ENCODE results near the gene UBE2N.
"Not testable (repeated sequence)": the region's sequence is repeated elsewhere in the genome, so short reads cannot be mapped to it uniquely, and the experiment has no call there.

UBE2N gene

DNA sequence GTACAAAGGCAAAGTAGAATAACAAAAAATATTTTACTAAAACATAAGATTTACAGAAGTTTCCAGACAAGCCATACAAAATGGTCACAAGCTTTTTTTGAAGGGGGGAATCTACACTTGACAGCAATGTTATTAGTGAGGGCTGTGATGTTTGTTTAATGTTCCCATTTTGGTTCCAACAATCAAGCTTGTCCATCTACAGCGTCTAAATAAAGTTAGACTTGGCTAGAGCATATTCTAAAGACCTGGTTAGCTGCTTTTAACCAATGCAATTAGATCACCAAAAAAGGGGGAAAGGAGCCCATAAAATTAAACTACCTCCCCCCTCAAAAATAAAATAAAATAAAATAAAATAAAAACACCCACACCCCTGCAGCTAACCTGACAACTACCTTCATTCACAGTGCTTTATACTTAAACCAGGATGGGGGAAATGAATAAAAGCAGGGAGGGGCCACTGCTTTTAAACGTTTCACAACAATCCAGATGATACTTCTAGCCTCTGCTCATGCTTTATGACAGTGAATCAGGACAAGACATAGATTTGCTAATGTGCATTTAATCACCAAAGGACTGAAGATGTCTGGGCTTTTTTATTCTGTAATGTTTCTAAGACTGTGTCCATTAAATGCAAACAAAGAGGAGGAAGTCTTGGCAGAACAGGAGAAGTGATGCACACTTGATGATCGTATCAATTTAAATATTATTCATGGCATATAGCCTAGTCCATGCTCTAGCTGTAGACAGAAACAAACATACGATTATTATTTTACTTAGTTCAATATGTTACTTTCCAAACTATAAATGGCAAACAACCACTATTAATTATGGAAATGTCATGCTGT, 32.2 kb downstream of the UBE2N start:
- DNase-seq = not testable (repeated sequence)

DNA sequence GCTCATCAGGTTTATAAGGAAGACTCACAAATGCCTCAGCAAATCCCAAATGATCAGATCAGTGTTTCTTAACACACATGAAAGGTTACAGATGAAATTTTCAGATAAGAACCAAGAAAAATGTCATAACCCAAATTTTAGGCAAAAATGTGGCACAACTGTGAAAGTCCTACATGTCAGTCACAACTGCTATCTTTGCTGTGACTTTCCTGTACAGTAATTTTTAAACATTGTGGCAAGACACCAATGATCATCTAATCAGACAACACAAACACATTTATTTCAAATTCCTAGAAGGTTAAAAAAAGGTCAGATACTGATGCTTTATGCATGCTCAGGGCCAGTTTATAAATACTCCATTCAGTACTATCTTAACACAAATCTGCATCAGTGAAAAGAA, 32.9 kb downstream of the UBE2N start:
- DNase-seq = no peak

DNA sequence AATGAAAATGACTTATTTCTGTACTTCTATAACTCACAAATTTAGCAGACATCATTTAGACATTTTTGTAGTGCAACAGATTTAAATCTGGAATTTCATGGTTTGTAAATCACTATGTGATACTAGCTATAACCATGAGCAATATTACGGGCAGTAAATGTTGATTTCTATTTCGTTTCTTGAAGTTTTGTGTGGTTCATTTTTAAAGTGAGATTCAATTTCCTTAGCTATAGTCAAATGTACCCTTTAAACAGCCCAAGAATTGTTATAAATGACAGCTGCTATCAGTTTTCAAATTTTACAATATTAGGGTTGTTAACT, 33.8 kb downstream of the UBE2N start:
- DNase-seq = no peak

DNA sequence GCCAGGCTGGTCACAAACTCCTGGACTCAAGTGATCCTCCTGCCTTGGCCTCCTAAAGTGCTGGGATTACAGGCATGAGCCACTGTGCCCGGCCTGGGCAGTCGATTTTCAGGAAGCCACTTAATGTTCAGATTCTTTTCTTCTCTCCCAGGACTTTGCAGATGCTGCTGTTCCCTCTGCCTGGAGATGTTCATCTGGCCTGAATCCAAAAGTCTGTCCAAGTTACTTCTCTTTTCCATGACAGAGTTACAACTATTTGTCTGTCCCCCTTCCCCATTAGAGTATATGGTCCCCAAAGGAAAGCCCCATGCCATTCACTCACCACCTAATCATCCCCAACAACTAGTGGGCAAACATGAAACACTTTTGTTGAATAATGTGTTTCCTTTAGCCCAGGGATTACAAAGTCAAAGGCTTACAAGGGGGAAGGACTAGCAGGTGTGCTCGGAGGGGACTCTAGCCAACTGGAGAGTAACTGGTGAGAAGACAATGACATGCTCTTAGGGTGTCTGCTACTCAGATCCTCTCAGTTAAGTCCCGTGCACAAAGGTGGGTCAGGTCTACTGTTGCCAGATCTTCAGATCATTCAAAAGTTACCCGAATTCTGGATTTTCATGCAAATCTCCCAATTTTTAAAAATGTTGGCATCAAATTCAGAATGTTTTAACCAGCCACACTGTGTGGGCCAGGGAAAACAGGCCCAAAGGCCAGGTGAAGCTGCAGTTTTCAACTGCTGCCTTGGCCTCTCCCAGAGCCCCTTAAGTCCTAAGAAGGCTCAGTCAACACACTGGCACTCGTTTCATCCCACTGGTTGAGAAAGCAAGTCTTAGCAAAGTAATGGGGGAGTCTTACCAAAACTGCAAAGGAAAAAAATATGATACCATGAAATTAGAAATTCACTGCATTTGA, 34.4 kb downstream of the UBE2N start:
- DNase-seq = no peak

DNA sequence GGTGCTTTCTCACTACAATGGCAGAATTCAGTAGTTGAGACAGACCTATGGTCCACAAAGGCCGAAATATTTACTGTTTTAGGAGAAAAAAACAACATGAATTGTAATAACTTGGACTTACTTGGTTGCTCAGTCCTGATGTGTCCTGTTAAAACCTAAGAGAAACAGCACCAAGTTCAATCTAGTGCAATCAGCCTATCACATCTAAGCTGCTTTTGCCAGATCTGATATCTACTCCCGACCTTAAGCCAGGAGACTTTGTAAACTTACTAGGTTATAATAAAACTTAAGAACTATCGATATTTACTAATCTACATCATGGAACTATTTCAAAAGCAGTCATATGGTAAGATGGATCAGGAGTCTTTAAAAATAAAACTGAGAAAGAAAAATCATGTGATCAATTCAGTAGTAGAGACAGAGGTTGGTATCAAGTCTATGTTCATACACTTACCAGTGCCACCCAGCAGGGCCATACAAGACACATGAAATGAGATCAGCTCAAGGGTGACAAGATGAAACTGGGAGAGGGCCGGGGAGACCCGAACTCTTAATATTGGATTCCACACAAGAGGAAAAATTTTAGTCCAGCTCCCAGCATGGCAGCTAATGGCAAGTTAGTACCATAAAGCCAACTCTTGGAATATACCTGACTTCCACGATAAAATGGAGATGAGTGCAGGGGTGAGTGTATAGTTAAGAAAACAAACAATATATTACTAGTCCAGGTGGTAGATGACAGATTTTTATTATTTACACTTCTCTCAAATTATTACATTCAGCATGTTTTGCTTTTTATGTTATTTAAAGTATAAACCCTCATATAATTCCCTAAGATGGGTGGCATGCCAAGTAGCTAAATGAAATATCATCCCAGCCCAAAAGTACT, 36.5 kb downstream of the UBE2N start:
- DNase-seq = no peak

DNA sequence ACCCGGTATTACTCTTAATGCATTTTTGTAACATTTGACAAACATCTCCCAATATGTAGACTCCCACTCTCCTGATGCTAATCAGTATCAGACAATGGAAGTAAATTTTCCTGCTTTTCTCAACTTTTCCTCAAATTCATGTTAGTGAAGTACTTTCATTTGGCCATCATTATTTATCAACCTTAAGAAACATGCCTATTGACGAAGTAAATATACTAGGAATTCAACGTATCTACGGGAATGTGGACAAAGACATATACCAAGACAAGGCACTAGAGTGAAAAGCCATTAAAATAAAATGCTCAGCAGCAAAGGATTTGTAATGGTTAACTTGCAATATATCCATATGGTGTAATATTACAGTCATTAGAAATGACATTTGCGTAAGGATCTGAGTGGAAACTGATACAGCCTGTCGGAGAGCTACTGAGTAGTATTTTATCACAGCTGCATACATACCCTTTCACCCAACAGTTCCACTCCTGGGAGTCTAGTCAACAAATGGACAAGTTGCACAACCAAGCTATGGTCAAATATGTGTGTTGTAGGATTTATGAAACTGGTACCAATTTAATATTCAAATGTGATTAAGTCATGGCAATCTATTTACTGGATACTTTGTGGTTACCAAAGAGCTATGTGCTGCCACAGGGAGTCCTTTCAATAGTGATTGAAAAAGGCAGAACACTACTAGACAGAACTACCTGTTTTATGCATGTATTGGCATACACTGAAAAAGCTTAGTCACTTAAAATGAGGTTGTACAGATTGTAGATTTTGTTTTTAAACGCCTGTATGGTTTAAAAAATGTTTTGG, 37.6 kb downstream of the UBE2N start:
- DNase-seq = no peak

DNA sequence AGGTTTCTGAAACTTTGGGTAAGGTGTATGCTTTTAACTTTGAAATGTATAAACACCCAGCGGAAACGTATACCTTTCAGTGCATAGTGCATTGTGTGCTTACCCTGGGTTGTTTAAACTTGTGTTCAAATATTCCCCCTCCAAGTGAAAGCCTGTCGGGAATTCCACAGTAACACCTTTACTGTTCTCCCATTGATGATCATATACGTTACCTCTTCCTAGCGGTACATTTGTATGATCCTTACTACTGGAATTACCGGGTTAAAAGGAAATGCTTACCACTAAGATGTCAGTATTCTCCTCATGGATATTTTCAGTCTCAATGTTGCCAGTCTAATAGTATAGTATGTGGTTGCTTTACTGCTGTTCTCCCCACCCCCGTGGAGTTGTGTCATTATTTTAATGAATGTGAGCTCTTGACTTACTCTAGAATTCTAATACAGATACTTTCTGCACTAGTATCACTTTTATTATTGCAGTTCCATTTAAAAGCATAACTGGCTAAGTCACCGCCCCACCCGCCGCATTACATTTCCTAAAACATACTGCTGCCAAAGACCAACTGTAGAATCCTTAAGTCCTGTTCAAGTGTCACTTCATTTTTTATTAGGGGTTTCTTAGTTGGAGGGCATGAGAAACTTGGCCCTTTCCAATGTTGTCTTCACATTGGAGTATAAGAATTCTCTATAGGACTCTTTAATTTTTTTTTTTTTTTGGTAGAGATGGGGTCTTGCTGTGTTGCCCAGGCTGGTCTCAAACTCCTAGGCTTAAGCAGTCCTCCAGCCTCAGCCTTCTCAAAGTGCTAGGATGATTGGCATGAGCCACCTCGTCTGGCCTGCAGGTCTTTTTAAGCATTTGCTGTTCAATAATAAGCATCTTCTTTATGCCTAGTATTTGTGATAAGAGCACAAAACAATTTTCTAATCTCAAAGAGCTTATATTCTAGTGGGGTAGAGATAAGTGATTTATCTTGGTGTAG, 39.1 kb downstream of the UBE2N start:
- DNase-seq = no peak

DNA sequence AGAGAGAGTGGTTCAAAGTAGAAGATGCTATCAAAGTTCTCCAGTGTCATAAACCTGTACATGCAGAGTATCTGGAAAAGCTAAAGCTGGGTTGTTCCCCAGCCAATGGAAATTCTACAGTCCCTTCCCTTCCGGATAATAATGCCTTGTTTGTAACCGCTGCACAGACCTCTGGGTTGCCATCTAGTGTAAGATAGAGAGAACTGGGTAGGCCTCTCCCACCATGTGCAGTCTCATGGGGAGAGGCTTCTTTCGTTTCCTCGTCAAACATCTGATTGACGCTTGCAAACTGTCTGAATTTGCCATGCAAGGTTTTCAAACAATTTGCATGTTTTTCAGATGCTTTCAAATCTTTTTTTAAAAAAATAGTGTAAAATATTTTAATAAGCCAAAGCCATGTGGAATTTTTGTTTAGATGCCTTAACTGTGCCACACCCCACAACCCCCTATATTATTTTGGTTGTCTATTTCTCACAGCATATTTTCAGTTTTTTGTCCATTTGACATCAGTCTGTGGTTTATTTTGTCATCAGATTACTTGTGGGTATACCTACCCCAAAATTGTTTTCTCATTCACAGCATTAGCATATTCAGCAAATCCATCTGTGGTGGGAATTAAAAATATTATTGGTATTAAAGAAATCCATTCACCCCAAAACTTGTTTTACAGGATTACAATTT, 42.4 kb downstream of the UBE2N start:
- not testable (repeated sequence) for DNase-seq

DNA sequence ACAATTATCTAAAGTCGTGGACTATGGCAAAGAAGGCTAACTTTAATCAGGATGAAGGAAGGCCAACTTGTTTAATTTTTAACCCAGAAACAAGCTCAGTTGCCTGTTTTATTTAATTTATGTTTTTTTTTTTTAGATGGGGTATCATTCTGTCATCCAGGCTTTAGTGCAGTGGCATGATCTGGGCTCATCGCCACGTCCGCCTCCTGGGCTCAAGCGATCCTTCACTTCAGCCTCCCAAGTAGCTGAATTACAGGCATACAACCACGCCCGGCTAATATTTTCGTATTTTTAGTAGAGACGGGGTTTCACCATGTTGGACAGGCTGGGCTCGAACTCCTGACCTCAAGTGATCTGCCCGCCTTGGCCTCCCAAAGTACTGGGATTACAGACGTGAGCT, 44.3 kb downstream of the UBE2N start:
- DNase-seq = no peak

DNA sequence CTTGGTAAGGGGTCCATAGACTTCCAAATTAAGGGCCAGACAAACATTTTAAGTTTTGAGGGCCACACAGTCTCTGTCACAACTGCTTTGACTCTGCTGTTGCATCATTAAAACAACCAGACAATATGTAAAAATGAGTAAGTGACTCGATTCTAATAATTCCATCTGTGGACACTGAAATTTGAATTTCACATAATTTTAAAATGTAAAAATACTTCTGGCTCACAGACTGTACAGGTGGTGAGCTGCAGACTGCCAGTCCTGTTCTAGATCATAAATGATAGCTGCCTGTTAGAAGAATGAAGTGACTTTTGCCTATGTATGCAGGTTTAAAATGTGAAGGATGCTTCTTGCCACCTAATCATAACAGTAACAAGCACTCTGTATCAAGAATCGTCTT, 48.3 kb downstream of the UBE2N start:
- no peak for DNase-seq

DNA sequence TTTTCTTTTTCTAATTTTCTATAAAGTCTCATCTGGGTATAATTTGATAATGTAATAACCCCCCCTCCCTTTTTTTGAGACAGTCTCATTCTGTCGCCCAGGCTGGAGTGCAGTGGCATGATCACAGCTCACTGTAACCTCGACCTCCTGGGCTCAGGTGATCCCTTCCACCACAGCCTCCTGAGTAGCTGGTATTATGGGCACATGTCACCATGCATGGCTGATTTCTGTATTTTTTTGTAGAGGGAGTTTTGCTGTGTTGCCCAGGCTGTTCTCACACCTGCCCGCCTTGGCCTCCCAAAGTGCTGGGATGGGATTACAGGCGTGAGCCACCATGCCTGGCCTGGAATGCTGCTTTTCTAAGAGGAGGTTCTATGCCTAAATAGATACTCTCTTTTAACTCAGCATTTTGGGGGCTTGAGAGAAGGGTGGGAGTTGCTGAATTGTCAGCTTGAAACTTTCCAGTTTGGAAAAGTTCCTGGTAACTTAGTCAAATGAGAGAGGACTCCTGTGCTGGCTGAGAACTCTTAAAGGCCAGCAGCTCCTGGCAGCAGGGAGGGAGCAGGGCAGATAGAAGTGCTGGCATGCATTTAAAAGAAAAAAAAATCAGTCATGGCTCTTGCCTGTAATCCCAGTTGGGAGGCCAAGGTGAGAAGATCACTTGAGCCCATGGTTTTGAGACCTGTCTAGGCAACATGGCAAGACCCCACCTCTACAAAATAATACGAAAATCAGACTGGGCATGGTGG, 51.0 kb downstream of the UBE2N start:
- DNase-seq = no peak

DNA sequence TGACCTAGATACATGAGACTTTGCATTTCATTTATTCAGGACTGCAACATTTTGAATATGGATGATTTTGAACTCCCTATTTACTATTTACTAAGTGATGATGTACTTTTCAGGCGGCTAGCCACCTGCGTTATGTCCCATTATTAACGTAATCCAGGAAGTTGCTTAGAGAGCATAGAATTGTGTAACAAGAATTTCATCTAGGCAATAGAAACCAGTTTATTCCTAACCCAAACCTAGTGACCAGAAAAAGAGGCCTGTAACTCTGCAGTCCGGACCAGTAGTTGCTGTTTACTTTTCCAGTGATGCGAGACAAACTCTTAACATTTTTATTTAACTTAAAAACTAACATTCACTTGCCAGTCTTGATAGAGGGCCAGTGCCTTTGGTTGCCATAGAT, 51.7 kb downstream of the UBE2N start:
- DNase-seq = no peak

DNA sequence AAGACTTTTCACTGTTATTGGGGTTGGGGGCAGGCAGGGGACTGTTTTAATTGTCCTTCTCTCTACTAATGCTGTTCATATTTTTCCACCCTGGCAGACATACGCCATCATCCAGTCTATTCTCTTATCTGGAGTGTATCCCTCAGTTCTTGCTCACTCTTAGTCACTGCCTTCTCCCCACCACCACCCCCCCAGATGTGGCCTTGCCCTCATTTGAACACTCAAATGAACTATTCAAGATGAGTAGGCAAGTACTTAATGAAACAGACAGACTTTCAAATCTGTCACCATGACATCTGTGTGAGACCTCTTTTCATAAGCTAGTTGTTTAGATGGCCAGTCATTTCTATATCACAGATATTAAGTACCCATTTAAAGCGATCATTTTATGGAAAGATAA, 54.0 kb downstream of the UBE2N start:
- DNase-seq = peak; percentile 63

DNA sequence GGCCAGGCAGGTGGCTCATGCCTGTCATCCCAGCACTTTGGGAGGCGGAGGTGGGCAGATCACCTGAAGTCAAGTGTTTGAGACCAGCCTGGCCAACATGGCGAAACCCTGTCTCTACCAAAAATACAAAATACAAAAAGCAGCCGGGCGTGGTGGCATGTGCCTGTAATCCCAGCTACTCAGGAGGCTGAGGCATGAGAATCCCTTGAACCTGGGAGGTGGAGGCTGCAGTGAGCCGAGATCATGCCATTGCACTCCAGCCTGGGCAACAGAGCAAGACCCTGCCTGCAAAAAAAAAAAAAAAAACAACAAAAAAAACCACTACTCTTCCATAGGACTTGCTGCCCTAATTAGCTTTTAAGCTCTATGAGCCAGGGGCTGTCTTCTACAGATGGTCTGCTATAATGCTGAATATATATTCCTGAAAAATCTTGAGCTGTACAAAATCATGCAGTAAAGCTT, 59.7 kb downstream of the UBE2N start:
- not testable (repeated sequence) for DNase-seq

DNA sequence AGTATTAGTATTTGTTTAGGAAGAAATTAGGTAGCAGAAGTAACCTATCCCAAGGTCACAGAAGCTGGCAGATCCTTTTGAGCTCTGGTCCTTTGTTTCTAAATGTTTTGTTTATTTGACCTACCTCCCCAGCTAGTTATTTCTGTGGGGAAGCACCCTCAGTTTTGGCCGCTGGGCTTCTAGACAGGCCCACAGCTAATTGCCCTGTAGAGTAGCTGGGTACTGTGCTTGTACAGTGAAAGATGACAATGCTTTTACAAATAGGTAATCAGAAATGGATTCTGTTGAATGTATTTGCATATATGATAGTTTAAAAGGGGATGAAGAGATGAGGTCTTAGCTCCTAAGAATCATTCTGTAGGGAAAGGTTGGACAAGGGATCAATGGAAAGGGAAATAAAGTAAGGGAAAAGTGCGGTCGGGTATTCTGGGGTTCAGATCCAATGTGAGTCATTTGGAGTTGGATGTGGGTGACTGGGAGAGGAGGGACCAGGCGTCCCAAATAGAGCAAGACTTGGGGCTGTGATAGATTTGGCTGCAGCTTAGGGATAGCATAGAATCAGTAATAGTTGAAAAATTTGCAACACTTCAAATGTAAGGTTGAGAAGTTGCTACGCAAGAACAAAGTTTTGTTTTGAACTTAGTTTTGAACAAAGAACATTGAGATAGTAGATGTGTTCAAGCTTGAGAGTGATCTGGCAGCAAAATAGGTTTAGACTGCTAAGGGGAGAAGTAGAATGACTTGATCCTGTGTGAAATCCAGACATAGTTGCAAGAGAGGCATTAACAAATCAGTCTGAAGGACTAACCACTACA, 60.4 kb downstream of the UBE2N start:
- no peak for DNase-seq

DNA sequence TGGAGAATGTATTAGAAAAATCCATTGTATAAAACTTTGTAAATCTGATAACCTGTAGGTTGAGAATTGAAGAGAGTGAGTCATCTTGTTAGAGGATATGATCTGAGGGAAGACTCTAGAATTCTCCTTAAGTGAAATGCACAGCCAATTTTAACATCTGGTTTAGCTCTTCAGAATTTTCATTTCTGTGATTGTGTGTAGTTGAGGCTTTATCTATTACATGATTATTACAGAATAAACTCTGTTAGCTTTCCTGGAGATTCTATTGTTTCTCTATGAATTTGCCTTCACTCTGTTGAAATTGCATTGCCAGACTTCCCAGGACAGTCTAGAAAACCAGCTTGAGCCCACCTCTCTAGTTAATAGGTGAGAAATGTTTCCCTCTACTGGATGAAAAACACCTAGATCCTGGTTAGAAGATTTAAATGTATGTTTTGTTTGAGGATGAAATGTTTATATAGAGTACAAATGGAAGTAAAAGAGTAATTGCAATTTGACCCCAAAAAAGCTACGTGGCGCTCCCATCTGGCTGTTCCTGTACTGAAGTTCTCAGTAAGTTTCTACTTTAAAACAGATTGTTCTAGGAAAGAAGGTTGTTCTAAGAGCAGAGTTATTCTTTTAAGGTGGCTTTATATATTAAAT, 61.1 kb downstream of the UBE2N start:
- no peak for DNase-seq

DNA sequence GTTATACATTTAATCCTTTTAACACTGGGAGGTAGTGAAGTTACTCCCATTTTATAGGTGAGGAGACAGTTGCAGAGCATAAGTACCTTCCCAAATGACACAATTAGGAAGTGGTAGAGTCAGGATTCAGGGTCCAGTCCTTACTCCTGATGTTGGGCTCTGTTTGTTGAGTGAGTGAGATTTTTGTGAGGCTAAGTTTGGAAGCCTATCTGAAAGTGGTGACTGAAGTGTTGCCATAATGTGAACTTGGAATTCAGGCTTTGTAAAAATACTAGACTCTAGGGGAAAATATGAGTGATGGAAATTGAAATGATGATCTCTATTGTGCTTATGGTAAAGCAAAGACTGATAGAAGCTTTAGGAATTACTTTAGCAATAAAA, 61.8 kb downstream of the UBE2N start:
- DNase-seq = no peak

DNA sequence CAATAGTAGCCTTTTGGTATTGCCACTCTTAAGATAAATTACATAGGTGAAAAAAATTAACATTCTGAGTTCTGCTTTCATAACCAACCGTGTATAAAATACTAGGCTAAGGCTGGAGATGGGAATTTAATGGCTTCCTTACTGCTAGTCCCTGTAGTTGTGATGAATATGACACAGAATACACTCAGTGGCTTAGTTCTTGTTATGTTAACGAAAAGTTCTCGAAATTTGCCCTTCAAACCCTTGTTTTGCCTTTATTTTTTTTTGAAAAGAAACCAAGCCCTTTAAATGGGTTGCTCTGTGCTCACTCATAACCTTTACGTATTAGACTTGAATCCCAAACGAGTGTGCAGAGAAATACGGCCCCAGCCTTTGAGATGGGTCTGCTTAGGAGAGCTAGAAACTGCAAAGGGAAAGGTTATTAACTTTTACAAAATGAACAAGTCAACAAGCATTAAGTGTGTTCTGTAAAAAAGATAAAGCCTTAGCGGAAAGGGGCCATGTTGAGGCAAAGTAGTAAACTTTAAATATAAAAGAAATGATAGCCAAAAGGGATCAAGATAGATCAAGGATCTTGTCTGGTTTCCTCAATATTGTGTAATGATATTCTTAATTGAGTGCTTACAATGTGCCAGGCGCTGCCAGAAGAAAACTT, 62.3 kb downstream of the UBE2N start:
- DNase-seq = no peak

All from activated naive CD4-positive, alpha-beta T cell treated with anti-CD3 and anti-CD28 coated beads, Interleukin-2, amount 50 U/mL, for 16 hours (primary cell).